Measurements from ENCODE around the gene E4F1. TPM values are rescaled to one million over a fixed set of nuclear protein-coding genes. Genes with fewer than 3 reads are reported as not detected.

Gene E4F1
- total and polyA plus RNA-seq, 10 of the 15 experiments (the other 5 are each of a cell fraction or from before 2014, with no cell fraction given) = 0.23 to 36.5 (median 14.5) TPM

GRCh38 chr16:2213817-2214718 lies 9.3 kb upstream of the E4F1 start:
- in situ Hi-C loops (cut with MboI) = no loop called here
- TF ChIP-seq CHD1 (IDR thresholded peaks at IDR 0.05; ENCODE audit: low read depth, low read length) (no peak), HSF1 (IDR thresholded peaks at IDR 0.05; ENCODE audit: low read depth, low read length) (no peak), PML (IDR thresholded peaks at IDR 0.05; ENCODE audit: low read length) (no peak), GATAD2B (conservative IDR thresholded peaks at IDR 0.05; ENCODE audit: low read depth) (no peak; the same call in 1 of the 2 replicates), POLR2A (IDR thresholded peaks at IDR 0.05; ENCODE audit: low read depth, low read length) (peak; percentile 68), ZNF207 (IDR thresholded peaks at IDR 0.05; ENCODE audit: borderline replicate concordance) (no peak), LARP7 (IDR thresholded peaks at IDR 0.05) (peak; percentile 79), NR2F1 (conservative IDR thresholded peaks at IDR 0.05) (peak; percentile 18; the same call in 1 of the 2 replicates)
- TF ChIP-seq, protein P1, sequence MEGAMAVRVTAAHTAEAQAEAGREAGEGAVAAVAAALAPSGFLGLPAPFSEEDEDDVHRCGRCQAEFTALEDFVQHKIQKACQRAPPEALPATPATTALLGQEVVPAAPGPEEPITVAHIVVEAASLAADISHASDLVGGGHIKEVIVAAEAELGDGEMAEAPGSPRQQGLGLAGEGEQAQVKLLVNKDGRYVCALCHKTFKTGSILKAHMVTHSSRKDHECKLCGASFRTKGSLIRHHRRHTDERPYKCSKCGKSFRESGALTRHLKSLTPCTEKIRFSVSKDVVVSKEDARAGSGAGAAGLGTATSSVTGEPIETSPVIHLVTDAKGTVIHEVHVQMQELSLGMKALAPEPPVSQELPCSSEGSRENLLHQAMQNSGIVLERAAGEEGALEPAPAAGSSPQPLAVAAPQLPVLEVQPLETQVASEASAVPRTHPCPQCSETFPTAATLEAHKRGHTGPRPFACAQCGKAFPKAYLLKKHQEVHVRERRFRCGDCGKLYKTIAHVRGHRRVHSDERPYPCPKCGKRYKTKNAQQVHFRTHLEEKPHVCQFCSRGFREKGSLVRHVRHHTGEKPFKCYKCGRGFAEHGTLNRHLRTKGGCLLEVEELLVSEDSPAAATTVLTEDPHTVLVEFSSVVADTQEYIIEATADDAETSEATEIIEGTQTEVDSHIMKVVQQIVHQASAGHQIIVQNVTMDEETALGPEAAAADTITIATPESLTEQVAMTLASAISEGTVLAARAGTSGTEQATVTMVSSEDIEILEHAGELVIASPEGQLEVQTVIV (IDR thresholded peaks at IDR 0.05; ENCODE audit: borderline replicate concordance, partially characterized antibody) = no peak
- TF ChIP-seq, protein P2, sequence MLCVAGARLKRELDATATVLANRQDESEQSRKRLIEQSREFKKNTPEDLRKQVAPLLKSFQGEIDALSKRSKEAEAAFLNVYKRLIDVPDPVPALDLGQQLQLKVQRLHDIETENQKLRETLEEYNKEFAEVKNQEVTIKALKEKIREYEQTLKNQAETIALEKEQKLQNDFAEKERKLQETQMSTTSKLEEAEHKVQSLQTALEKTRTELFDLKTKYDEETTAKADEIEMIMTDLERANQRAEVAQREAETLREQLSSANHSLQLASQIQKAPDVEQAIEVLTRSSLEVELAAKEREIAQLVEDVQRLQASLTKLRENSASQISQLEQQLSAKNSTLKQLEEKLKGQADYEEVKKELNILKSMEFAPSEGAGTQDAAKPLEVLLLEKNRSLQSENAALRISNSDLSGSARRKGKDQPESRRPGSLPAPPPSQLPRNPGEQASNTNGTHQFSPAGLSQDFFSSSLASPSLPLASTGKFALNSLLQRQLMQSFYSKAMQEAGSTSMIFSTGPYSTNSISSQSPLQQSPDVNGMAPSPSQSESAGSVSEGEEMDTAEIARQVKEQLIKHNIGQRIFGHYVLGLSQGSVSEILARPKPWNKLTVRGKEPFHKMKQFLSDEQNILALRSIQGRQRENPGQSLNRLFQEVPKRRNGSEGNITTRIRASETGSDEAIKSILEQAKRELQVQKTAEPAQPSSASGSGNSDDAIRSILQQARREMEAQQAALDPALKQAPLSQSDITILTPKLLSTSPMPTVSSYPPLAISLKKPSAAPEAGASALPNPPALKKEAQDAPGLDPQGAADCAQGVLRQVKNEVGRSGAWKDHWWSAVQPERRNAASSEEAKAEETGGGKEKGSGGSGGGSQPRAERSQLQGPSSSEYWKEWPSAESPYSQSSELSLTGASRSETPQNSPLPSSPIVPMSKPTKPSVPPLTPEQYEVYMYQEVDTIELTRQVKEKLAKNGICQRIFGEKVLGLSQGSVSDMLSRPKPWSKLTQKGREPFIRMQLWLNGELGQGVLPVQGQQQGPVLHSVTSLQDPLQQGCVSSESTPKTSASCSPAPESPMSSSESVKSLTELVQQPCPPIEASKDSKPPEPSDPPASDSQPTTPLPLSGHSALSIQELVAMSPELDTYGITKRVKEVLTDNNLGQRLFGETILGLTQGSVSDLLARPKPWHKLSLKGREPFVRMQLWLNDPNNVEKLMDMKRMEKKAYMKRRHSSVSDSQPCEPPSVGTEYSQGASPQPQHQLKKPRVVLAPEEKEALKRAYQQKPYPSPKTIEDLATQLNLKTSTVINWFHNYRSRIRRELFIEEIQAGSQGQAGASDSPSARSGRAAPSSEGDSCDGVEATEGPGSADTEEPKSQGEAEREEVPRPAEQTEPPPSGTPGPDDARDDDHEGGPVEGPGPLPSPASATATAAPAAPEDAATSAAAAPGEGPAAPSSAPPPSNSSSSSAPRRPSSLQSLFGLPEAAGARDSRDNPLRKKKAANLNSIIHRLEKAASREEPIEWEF (IDR thresholded peaks at IDR 0.05; ENCODE audit: insufficient replicate concordance, low read depth, low read length) = no peak
- TF ChIP-seq, protein P3, sequence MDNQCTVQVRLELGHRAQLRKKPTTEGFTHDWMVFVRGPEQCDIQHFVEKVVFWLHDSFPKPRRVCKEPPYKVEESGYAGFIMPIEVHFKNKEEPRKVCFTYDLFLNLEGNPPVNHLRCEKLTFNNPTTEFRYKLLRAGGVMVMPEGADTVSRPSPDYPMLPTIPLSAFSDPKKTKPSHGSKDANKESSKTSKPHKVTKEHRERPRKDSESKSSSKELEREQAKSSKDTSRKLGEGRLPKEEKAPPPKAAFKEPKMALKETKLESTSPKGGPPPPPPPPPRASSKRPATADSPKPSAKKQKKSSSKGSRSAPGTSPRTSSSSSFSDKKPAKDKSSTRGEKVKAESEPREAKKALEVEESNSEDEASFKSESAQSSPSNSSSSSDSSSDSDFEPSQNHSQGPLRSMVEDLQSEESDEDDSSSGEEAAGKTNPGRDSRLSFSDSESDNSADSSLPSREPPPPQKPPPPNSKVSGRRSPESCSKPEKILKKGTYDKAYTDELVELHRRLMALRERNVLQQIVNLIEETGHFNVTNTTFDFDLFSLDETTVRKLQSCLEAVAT (IDR thresholded peaks at IDR 0.05) = no peak

More at GRCh38 chr16:2213817-2214718, 9.3 kb upstream of the E4F1 start:
- no peaks in the 10 kb centered on the region for H3K4me1 ChIP-seq (ENCODE audit: control insufficient read depth, insufficient read depth, low read length)
- DNase-seq (ENCODE audit: low read depth, low spot score) (no peak), FAIRE-seq (no peak), ATAC-seq (no peak)
- ChIA-PET CTCF (interaction anchor here (1.0 to 1.5 kb wide), 2 partner anchors 9 to 19 kb away, joined by 3 to 6 read pairs; partner anchors contain the start of gene MLST8), RAD21 (ENCODE audit: unreplicated experiment) (interaction anchor here (0.8 to 1.3 kb wide), 5 partner anchors 8 to 216 kb away, joined by 3 to 7 read pairs (median 4); partner anchors contain the start of genes ECI1 and TRAF7), POLR2A (interaction anchor here (0.5 to 1.7 kb wide), 9 partner anchors 8 to 389 kb away, joined by 3 to 11 read pairs (median 5); partner anchors contain the start of genes ECI1, MLST8, NTHL1 and TRAF7), SMC1A (ENCODE audit: uncharacterized antibody, unreplicated experiment) (interaction anchor here (0.7 to 1.0 kb wide), 2 partner anchors 9 to 59 kb away, joined by 3 to 4 read pairs; partner anchors contain the start of genes E4F1 and TRAF7)
- H4K20me1 ChIP-seq (ENCODE audit: control insufficient read depth, insufficient read depth) = no peaks in the 10 kb centered on the region
- H3K9ac ChIP-seq (ENCODE audit: control insufficient read depth, insufficient read depth, low read length) = peak overlapping the region; percentile 82
- H3K27ac ChIP-seq (ENCODE audit: control insufficient read depth, insufficient read depth) = peak overlapping the region; percentile 65
- H3K79me2 ChIP-seq (ENCODE audit: control insufficient read depth, insufficient read depth, low read length) = peaks cover 16% of the 10 kb centered on the region
- 2% methylated on average over 79 of the region's 98 CpGs for WGBS (ENCODE audit: insufficient coverage, insufficient replicate concordance, low lambda C conversion rate, missing lambda C conversion rate)
- peaks cover 3 to 6% of the 10 kb centered on the region in 2 experiments; a peak in 3 of 4 replicates for H3K36me3 ChIP-seq (ENCODE audit: control insufficient read depth in 2 of 2, insufficient read depth in 2 of 2, low read length in 1 of 2)
- peak overlapping the region; percentile 80 for H3K4me3 ChIP-seq
- peak overlapping the region; percentile 75; the same call in 1 of the 2 replicates for H3K4me2 ChIP-seq (ENCODE audit: control insufficient read depth, insufficient read depth)
- no peaks in the 10 kb centered on the region for H3K27me3 ChIP-seq (replicated peaks in 1 of 2; ENCODE audit: control insufficient read depth in 2 of 2, insufficient read depth in 2 of 2, low read length in 1 of 2)
- peak overlapping the region; percentile 76 for H2AFZ ChIP-seq (ENCODE audit: control insufficient read depth, low read depth, low read length)
- intact Hi-C loops (cut with micrococcal nuclease; ENCODE audit: unreplicated experiment) = no loop called here
- BruUV-seq (replicated peaks) = no TSS peak
- H3K9me3 ChIP-seq (replicated peaks; ENCODE audit: control insufficient read depth, insufficient read depth, low read length) = no peaks in the 10 kb centered on the region
